ENCODE results near the gene RNF2.

GRCh38 chr1:185033686-185034085 is 11.7 kb upstream of the RNF2 start:
- TF ChIP-seq SMAD3 (CRISPR knock-in tag; IDR thresholded peaks at IDR 0.05) (no peak), EP300 (IDR thresholded peaks at IDR 0.05; ENCODE audit: low read depth in 2 of 2, low read length in 2 of 2) (no peak), EP300 (CRISPR knock-in tag; IDR thresholded peaks at IDR 0.05; ENCODE audit: borderline replicate concordance) (no peak), ZNF629 (CRISPR knock-in tag; conservative IDR thresholded peaks at IDR 0.05) (no peak), KDM5A (IDR thresholded peaks at IDR 0.05; ENCODE audit: borderline replicate concordance, low read length) (no peak), FOXP4 (CRISPR knock-in tag; IDR thresholded peaks at IDR 0.05) (no peak), ZNF224 (CRISPR knock-in tag; IDR thresholded peaks at IDR 0.05) (no peak), JUN (CRISPR knock-in tag; IDR thresholded peaks at IDR 0.05) (no peak), ZNF20 (CRISPR knock-in tag; IDR thresholded peaks at IDR 0.05) (no peak), CTCF (CRISPR knock-in tag; IDR thresholded peaks at IDR 0.05) (no peak)

All from HepG2 (cell line).